Smooth muscle cell of the brain vasculature (primary cell): ENCODE measurements around the gene ARMCX4.
"Not testable (repeated sequence)": the region's sequence is repeated elsewhere in the genome, so short reads cannot be mapped to it uniquely, and the experiment has no call there.

Source experiments
- DNase-seq: peaks from one replicate; pipeline ENCODE4 v3.0.0-alpha.2; 2012; ENCODE audit warnings: low read depth, low spot score

ARMCX4 gene

GRCh38 chrX:101485212-101485949 is at the start of gene ARMCX4:
Gene ARMCX4, plus strand, starts transcription at chrX:101485456. Its CDS starts 3,134 bp downstream, at chrX:101488590.
- no peak for DNase-seq

DNA sequence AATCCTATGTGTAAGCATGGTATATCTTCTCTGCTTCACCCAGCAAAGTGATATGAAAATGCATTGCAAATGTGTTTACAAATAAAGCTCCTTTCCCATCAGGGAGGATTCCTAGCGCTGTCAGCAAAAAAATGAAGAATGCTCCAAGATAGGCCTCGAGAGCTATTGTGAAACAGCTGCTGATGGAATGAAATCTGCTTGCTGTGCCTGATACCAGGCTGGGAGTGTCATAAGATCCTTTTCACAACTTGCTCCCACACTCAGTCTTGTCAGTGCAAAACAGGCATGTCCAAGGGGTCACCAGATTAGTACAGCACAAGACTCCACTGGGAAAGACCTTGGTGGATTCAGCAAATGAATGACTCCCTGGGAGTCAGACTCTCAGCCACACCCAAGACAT is 43.2 kb upstream of the ARMCX4 start:
- no peak for DNase-seq

DNA sequence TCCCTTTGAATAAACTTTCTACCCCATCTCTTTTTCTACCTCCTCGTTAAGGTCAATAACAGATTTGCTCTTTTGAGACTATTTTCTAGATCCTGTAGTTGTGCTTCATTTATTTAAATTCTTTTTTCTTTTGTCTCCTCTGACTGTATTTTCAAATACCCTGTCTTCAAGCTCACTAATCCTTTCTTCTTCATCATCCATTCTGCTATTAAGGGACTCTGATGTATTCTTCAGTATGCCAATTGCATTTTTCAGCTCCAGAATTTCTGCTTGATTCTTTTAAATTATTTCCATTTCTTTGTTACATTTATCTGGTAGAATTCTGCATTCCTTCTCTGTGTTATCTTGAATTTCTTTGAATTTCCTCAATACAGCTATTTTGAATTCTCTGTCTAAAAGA is 36.0 kb upstream of the ARMCX4 start:
- DNase-seq, result no peak

DNA sequence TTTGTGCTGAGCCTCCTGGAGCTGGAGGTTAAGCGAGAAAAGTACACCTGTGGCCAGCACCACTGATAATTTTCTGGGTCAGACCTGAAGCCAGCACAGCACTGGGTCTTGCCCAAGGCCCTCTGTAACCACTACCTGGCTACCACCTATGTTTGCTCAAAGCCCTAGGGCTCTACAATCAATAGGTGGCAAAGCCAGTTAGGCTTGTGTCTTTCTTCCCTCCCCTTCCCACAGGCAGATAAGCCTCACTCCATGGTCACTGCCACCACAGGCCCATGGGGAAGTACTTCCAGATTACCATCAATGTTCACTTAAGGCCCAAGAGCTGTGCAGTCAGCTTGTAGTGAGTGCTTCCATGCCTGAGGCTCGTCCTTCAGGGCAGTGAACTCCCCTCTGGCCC is 35.2 kb upstream of the ARMCX4 start:
- DNase-seq, result no peak

DNA sequence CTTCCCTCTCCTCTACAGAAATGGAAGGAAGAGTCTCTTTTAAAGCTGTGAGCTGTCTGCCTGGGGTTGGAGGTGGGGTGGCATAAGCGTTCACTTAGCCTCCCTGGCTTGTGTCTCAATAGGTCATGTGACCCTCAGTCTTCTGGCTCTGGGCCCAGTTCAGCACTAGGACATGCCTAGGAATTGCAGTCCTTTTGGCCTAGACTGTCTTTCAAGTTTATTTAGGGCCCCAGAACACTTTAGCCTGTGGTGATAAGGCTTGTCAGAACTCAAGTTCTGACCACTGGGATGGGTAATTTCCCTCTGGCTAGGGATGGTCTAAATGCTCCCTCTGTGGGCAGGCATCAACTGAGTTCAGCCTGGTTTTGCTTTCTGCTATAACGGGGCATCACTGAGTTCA is 34.3 kb upstream of the ARMCX4 start:
- DNase-seq, result no peak

GRCh38 chrX:101452056-101452455 is 33.2 kb upstream of the ARMCX4 start:
- no peak for DNase-seq

DNA sequence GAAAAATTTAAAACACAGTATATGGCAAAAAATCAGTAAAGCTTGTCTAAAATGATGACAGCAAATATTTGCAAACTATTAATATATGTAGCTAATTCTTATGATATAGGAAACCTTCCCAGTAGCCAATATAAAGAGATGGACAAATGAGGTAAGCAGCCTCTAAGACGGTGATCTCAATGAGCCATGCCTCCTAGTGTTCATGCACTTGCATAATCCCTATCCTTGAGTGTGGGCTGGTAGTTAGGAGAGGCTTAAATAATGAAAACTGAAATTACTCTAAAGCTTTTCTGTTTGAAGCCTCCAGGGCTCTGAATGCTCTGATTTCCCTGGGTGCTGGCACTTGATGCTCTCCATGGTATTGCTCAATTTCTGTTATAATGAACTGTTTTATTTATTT is 24.6 kb upstream of the ARMCX4 start:
- DNase-seq, result no peak

GRCh38 chrX:101462892-101463291 is 22.4 kb upstream of the ARMCX4 start:
- no peak for DNase-seq

DNA sequence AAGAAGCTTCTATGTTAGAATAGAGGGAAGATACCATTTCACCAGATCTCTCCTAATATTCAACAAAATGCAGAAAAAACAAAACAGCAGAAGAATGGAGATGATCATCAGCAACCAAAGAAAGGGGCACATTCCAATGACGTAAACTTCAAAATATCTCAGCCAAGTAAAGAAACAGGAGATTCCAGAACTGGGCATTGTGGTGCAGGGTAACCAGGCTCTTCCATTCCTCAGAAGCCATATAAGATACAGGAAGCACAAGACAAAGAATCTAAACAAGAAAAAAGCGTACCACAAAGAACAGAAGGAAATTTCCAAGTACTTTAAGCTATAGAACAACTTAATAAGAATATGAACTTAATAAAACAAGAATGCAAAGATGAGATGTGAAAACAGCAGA is 6.9 kb upstream of the ARMCX4 start:
- no peak for DNase-seq

DNA sequence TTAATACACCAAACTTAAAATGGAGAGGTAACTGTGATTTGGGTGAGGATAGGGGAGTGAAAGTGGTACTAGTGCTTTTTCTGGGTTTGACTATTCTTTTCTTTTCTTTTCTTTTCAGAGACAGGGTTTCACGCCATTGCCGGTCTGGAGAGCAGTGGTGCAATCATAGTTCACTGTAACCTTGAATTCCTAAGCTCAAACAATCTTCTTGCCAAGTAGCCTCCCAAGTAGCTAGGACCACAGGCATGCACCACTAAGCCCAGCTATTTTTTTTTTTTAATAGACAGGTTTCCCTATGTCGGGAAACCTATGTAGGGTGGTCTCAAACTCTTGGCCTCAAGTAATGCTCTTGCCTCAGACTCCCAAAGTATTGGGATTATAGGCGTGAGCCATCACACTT is 3.0 kb upstream of the ARMCX4 start:
- no peak for DNase-seq

DNA sequence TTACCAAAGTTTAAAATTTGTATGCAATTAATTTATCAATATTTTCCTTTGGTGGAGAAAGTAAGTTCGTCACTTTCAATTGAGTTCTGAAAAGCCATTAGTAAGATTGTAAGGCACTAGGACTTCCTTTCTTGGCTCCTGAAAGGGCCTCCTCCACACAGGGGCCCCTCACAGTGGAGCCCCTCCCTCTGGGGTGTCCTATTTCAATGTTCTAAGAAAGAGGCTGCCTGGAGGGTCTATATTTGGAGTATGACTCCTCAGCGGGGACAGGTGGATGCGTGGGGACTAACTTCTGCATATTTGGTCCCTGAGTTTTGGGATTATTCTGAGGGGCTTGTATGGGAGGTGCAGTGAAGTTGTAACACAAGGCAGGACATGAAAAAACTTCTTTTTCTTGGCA is 1.6 kb upstream of the ARMCX4 start:
- DNase-seq, result no peak

GRCh38 chrX:101484135-101484534 is 1.1 kb upstream of the ARMCX4 start:
- no peak for DNase-seq

- no peak for DNase-seq
These were observed 3.5 kb downstream of the ARMCX4 start for GRCh38 chrX:101488796-101489195.

GRCh38 chrX:101491943-101492342 is 6.7 kb downstream of the ARMCX4 start:
- no peak for DNase-seq

- DNase-seq, result no peak
These were observed 8.0 kb downstream of the ARMCX4 start for GRCh38 chrX:101493225-101493624.

DNA sequence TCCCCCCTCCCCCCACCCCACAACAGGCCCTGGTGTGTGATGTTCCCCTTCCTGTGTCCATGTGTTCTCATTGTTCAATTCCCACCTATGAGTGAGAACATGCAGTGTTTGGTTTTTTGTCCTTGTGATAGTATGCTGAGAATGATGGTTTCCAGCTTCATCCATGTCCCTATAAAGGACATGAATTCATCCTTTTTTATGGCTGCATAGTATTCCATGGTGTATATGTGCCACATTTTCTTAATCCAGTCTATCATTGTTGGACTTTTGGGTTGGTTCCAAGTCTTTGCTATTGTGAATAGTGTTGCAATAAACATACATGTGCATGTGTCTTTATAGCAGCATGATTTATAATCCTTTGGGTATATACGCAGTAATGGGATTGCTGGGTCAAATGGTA is 17.7 kb downstream of the ARMCX4 start:
- DNase-seq, result not testable (repeated sequence)

DNA sequence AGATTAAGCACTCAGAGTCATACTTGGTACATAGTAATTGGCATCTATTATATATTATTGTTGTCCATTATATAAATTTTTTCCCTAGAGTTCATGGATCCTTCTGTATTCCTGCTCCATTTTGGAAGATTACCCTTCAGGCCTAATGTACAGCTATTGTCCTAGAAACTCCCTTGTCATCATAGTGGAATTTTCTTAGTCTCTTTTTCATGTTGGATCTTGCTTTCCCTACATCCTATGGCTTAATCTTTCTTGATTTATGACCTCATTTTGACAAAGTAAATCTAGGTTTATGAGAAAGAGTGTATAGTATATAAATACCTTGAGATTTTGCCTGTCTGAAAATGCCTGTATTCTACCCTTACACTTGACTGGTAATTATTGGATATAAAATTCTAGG is 22.1 kb downstream of the ARMCX4 start:
- no peak for DNase-seq

GRCh38 chrX:101507986-101508385 is 22.7 kb downstream of the ARMCX4 start:
- DNase-seq, result no peak

- no peak for DNase-seq
These were observed 45.7 kb downstream of the ARMCX4 start for GRCh38 chrX:101530944-101531343.
